Fibroblast of skin of left quadriceps (primary cell): ENCODE measurements around the gene SIL1.

Experiments
- DNase-seq, 2 experiments: peaks; one replicate each; pipeline ENCODE4 v3.0.0-alpha.2; 2013; ENCODE audit warnings: low read depth in 2 of 2

Gene SIL1

DNA sequence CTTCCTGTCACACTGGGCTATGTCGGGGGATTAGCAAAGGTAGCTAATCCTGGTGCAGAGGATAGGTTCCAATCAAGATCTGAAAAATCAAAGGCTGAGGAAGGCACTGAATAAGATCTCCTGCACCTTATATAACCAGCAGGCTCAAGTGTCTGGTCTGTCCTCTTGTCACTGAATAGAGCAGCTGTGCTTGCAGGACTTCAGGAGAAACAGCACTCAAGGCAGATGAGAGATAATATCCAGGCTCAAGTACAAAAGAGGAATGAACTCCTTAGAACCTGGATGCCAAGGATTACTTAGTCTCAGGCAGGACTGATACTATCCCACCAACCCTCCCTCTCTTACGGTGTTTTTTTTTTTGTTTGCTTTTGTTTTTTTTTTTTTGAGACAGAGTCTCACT, 214.2 kb downstream of the SIL1 start:
- DNase-seq = no peak

DNA sequence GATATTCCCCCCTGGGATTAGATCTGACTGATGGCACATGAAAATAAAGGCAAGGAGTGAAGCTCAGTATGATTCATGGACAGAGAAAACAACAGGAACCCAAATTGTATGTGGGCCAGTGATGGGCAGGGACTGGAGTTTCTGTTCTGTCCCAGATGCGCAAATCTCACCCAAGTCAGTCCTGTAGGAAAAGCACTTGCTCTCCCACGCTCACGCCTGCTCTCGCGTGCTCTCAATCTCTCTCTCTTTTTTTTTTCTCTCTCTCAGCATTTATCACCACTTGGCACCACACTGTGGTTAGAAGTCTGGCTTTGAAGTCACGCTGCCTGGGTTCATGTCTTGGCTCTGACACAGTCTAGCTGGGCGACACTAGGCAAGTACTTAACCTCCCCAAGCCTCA, 216.6 kb downstream of the SIL1 start:
- no peak for DNase-seq

DNA sequence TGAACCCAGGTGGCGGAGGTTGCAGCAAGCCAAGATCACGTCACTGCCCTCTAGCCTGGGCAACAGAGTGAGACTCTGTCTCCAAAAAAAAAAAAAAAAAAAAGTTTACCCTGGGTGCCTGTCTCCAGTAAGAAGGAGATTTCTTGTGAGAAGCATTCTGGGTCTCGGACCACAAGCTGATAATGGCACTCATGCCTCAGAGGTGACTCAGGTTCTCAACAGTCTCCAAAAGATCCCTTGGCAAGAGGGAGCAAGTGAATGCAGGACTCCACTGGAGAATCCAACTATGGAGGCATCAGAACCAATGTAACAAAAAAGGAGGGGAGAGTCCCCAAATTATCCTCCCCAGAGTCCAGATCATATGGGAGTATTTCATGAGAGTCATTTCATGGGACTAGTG, 217.0 kb downstream of the SIL1 start:
- DNase-seq = no peak

DNA sequence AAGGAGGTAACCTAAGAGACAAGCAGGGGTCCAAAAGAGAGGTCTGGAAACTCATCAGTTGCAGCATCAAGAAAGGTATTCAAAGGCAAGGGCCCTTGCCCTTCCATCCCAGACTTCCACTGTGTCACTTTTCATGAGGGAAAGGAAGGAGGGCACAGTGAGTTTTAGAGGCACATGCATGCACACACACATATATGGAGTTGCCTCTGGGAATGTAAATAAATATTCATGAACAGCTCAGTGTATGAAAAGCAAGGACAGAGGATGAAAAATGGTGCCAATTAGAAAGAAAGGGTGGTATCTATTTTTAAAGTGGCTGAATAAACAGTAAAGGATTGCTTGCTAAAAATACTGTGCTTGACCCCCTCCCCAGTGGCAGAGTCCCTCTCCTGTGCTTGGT, 217.7 kb downstream of the SIL1 start:
- DNase-seq = no peak

- no peak for DNase-seq
These were observed 218.4 kb downstream of the SIL1 start for GRCh38 chr5:138979684-138980280.

DNA sequence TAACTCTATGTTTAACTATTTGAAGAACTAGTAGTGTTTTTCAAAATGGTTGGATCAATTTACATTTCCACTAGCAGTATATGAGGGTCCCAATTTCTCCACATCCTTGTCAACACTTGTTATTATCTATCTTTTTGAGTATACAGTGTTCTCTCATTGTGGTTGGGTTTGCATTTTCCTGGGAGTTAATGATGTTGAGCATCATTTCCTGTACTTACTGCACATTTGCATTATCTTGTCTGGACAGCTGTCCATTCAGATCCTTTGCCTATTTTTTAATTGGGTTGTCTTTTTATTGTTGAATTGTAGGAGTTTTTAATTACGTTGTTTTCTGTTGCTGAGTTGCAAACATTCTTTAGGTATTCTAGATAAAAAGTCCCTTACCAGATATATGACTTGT, 219.6 kb downstream of the SIL1 start:
- no peak for DNase-seq

GRCh38 chr5:138978080-138978479, 220.1 kb downstream of the SIL1 start:
- DNase-seq = no peak

DNA sequence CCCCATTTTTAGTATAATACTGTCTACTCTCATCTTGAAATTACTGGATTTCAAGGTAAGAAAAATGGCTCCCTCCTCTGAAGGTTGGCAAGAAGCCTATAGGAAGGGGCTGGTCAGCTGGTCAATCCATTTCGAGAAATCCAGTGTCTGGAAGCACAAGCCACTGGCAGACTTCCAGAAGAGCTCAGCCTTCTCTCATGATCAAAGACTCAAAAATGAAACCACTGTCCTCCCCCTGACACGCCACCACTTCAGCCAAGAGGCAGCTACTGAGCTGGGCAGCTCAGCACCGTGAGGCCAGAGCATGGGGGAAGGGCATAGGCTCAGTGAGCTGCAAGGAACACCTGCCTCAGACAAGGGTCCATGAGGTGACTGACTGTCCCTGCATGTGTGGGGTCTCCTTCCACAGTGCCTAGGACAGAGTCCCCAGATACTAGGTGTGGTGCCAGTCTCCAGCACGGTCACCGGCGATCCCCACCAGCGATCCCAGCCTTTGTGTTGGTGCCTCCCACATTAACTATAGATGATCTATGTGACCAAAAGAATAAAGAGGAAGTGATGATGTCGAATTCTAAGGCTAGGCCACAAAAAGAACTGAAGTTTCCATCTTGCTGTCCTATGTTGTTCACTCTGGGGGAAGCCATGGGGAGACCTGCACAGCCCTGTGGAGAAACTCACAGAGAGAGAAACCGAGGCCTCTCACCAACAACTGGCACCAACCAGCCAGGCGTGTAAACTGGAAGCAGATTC, 222.9 kb downstream of the SIL1 start:
- no peak for DNase-seq

GRCh38 chr5:138974227-138975063, 223.7 kb downstream of the SIL1 start:
- DNase-seq = peak; percentile 42

- no peak for DNase-seq
These were observed 225.3 kb downstream of the SIL1 start for GRCh38 chr5:138972836-138973235.

DNA sequence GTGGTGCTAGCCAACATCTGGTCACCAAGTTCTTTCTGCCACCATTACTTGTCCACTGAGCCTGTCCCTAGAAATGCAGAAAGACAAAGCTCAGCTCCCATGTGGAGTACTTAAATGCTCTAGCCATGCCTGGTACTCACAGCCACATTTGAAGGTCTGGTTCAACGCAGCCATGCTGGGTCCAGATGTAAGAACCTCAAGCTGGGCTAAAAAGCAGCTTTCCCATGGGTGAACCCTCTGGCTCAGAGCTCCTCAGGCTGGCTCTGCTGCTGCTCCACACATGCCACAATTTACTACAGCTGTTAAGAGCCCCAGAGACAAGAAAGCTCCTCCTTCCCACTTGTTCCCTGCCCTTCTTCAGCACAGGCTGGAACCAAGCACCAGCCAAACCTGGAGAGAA, 225.9 kb downstream of the SIL1 start:
- no peak for DNase-seq

GRCh38 chr5:138969323-138970002, 228.7 kb downstream of the SIL1 start:
- DNase-seq = no peak

DNA sequence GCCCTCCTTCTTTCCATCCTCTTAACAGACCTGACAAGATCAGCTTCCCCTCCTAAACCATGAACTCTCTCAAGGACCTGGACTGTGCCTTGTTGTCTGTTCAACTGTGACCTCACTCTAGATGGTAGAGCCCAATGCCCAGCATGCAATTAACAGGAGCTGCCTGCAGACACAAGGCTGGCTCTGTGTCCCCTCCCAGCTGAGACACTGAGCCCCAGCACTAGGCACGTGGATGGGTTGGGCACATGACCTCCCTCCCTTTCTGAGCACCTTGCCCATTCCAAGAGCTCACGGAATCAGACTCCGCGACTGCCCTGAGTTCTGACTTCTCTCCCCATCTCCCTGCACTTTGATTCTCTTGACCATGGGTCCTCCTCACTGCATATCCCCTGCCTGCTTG, 229.6 kb downstream of the SIL1 start:
- DNase-seq = no peak

GRCh38 chr5:138967791-138968448, 230.2 kb downstream of the SIL1 start:
- no peak for DNase-seq

GRCh38 chr5:138966236-138966985, 231.8 kb downstream of the SIL1 start:
- no peak for DNase-seq

GRCh38 chr5:138965626-138966025, 232.5 kb downstream of the SIL1 start:
- DNase-seq = no peak

- no peak for DNase-seq
These were observed 233.4 kb downstream of the SIL1 start for GRCh38 chr5:138964647-138965201.

DNA sequence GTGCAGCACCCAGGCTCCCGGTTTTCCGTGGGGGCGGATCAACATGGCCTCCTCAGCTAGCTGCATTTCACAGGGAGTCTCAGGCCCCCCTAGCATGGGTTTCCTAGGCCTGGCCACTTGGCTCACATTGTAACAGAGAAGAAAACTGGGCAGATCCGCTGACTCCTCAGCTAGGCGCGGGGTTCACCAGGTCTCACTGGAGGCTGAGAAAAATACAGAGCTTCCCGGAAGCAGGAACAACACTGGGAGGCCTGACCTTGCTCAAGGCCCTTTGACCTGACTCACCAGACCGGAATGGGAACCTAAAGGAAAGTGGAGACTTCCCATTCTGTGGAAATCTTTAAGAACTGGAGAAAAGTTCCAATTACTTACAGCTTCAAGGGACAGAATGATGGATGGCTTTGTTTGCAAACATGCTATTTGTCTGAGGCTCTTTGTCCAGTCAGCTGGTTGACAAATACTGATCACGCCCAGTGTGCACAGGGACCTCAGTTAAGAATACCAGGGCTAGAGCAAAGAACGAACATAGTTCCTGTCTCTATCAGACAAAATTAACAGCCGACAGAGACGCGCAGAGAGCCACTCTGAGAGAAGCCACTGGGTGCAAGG, 234.3 kb downstream of the SIL1 start:
- DNase-seq = no peak

DNA sequence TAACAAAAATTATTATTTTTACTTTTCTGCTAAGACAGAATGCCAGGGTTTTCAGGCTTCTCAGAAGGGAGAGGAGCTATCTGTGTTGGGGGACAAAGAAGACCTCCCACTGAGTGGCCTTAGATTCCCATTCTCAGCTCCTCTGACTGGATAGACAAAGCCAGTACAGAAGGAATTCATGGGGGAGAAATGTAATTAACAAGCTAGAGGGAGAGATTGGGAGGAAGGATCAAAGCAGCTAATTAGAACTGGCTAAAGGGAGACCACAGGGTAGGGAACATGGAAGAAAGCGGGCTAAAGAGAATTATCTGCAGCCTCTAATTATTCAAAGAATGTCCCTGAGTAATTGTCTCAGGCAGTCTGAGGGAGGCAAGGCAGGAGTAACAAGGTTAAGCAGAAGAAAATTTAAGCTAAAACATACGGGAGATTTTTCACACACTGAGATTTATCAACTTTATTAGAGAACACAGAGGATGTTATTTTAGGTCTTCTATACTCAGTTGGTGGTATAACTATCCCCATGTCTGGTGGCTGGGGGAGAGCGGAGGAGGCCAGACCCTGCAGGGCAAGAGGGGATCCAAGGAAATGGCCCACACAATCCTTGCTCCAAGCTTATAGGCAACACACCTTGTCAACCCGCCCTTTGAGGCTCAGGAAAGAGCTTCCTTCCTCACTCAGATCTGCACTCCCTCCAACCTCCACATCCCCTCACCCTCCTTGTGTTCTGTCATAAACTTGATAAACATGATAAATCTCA, 235.4 kb downstream of the SIL1 start:
- DNase-seq = no peak
